Suprapubic skin (tissue), 3 donors: ENCODE measurements around the gene NRXN3.

Experiments
- EP300 ChIP-seq: sonication (generic); formaldehyde crosslinking; IDR thresholded peaks from one replicate; pipeline ENCODE4 v1.6.1; 2017; ENCODE audit warnings: antibody characterized with exemption
- TF ChIP-seq, protein P1 (sequence below), 2 donors: fragments of 200-600 bp in 1 of 2; fragments of 450-650 bp in 1 of 2; sonication (generic) in 1 of 2; IDR thresholded peaks; one replicate each; pipeline ENCODE4 v1.5.1; 2016 to 2019; ENCODE audit warnings: antibody characterized with exemption in 2 of 2, mild to moderate bottlenecking in 1 of 2, moderate library complexity in 1 of 2

DNA sequence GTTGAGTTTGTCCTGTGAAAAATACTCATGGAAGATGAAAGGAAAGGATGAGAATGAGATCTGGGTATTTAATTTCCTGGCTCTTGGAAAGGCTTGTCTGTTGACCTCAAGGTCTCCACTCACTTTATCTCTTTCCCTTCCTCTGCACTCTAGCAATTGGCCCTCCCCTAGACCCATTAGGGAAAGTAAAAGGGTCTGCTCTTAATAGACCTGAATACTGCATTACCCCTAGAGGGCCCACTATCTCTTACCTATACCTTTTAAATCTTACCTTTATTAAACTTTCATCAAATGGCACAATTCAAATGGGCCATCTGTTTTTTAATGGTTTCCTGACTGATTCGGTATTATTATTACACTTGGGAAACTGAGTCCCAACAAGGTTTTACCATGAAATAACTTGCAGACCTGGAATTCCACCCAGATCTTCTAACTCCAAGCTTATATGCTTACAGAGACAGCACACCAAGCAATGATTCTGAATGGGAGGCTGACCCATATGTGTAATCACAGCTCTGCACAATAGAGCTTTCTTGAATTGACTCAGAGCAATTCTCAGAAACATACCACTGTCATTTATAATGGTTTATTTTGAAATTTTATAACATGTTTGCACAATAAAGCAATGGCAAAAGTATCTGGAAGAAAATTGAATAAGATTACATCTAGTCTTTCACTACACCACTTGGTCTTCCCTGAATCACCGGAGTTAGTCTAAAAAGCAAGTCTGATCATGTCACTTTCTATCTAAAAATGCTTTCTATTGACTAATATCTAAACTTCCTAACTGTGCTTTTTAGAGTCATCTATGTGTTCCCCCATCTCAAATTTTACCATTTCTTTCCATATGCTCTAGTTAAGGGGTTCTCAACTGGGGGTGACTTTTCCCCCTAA is 618.5 kb downstream of the NRXN3 start:
- TF ChIP-seq, protein P1, sequence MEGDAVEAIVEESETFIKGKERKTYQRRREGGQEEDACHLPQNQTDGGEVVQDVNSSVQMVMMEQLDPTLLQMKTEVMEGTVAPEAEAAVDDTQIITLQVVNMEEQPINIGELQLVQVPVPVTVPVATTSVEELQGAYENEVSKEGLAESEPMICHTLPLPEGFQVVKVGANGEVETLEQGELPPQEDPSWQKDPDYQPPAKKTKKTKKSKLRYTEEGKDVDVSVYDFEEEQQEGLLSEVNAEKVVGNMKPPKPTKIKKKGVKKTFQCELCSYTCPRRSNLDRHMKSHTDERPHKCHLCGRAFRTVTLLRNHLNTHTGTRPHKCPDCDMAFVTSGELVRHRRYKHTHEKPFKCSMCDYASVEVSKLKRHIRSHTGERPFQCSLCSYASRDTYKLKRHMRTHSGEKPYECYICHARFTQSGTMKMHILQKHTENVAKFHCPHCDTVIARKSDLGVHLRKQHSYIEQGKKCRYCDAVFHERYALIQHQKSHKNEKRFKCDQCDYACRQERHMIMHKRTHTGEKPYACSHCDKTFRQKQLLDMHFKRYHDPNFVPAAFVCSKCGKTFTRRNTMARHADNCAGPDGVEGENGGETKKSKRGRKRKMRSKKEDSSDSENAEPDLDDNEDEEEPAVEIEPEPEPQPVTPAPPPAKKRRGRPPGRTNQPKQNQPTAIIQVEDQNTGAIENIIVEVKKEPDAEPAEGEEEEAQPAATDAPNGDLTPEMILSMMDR (IDR thresholded peaks at IDR 0.05): no peak
- TF ChIP-seq EP300: no peak
